CD4-positive, alpha-beta memory T cell (primary cell): ENCODE data around the gene TEKT3. TPM values are rescaled to one million over a fixed set of nuclear protein-coding genes. Genes with fewer than 3 reads are reported as not detected.

Experiments
- CTCF ChIA-PET: fragments of 350-600 bp; sonication (Branson Sonifier 250); formaldehyde crosslinking; loops from one replicate; lab custom pipeline; 2021; ENCODE audit warnings: inconsistent platforms; ENCODE audit not compliant: partially characterized antibody; lab: Charles Lee
- POLR2A ChIA-PET: fragments of 350-600 bp; sonication (Branson Sonifier 250); formaldehyde crosslinking; loops from one replicate; lab custom pipeline; 2021; ENCODE audit not compliant: partially characterized antibody; lab: Charles Lee
- DNase-seq, 5 donors: peaks; one replicate each; pipeline versions ENCODE4 v3.0.0 to v3.0.0-alpha.2; 2020 to 2022; ENCODE audit warnings: mixed read lengths in 1 of 5
- H3K27ac ChIP-seq: one replicate; pipeline ENCODE4 v1.7.0; 2013; ENCODE audit warnings: low read depth, low read length
- H3K27me3 ChIP-seq: 2 replicates; pipeline ENCODE4 v1.7.0; 2013; ENCODE audit warnings: mild to moderate bottlenecking, low read length, moderate library complexity; ENCODE audit not compliant: insufficient read depth
- H3K36me3 ChIP-seq: 2 replicates; pipeline ENCODE4 v1.7.0; 2013; ENCODE audit warnings: mild to moderate bottlenecking, low read length, moderate library complexity; ENCODE audit not compliant: insufficient read depth
- H3K4me1 ChIP-seq: 2 replicates; pipeline ENCODE4 v1.7.0; 2013; ENCODE audit warnings: mild to moderate bottlenecking, low read length, moderate library complexity; ENCODE audit not compliant: insufficient read depth
- H3K4me3 ChIP-seq, 2 donors: one replicate each; pipeline ENCODE4 v1.7.0; 2013; ENCODE audit warnings: low read length in 2 of 2, mild to moderate bottlenecking in 1 of 2
- H3K9me3 ChIP-seq, 2 donors: one replicate each; pipeline ENCODE4 v1.7.0; 2013; ENCODE audit warnings: low read length in 2 of 2, control low read depth in 1 of 2; ENCODE audit not compliant: control insufficient read depth in 1 of 2
- H3K27ac Mint-ChIP-seq, 7 donors: one replicate each; pipeline ENCODE4 v1.8.0; 2020 to 2021; ENCODE audit warnings: mixed read lengths in 7 of 7, mild to moderate bottlenecking in 6 of 7, inconsistent platforms in 3 of 7, moderate library complexity in 3 of 7
- H3K27me3 Mint-ChIP-seq, 2 donors: one replicate each; pipeline ENCODE4 v1.8.0; 2020 to 2021; ENCODE audit warnings: mixed read lengths in 2 of 2
- H3K36me3 Mint-ChIP-seq, 2 donors: one replicate each; pipeline ENCODE4 v1.8.0; 2020 to 2021; ENCODE audit warnings: mixed read lengths in 2 of 2, inconsistent platforms in 1 of 2, mild to moderate bottlenecking in 1 of 2
- H3K4me1 Mint-ChIP-seq, 4 donors: one replicate each; pipeline ENCODE4 v1.8.0; 2020 to 2021; ENCODE audit warnings: mixed read lengths in 4 of 4, mild to moderate bottlenecking in 1 of 4
- H3K4me3 Mint-ChIP-seq, 8 donors: one replicate each; pipeline ENCODE4 v1.8.0; 2020 to 2021; ENCODE audit warnings: mixed read lengths in 8 of 8, mild to moderate bottlenecking in 7 of 8, moderate library complexity in 6 of 8, inconsistent platforms in 3 of 8
- H3K9me3 Mint-ChIP-seq, 8 donors: one replicate each; pipeline ENCODE4 v1.8.0; 2020 to 2021; ENCODE audit warnings: mixed read lengths in 8 of 8, mild to moderate bottlenecking in 5 of 8, inconsistent platforms in 3 of 8, moderate library complexity in 1 of 8
- intact Hi-C: fragments of 100-400 bp; cut with micrococcal nuclease; formaldehyde crosslinking; loops from one replicate; pipeline ENCODE4 v1.15.1; 2023
- polyA plus RNA-seq, 2 donors: library from polyadenylated mRNA; unstranded; fragments of 300-500 nt; fragmentation: Illumina TruSeq; gene quantifications; one replicate each; pipeline ENCODE4 v1.2.3, GENCODE V29; 2021
- total RNA-seq, 2 experiments: library from RNA; stranded (reverse); gene quantifications; one replicate each; pipeline ENCODE4 v1.2.3, GENCODE V29; 2021

TEKT3 gene
- total and polyA plus RNA-seq, 4 experiments from 2014 or later: 0.42 to 0.76 TPM; not detected in 2

GRCh38 chr17:15298176-15298575 is 43.2 kb downstream of the TEKT3 start:
- Mint-ChIP-seq H3K36me3 (no peaks in the 10 kb centered on the region), H3K4me1 (no peaks in the 10 kb centered on the region)

GRCh38 chr17:15293558-15293957 is 47.8 kb downstream of the TEKT3 start:
- H3K9me3 ChIP-seq: no peaks in the 10 kb centered on the region
- no peaks in the 10 kb centered on the region for H3K9me3 Mint-ChIP-seq
- no peaks in the 10 kb centered on the region for H3K27me3 ChIP-seq
- no peaks in the 10 kb centered on the region for H3K36me3 ChIP-seq
- H3K27ac ChIP-seq: no peak overlapping the region
- intact Hi-C loops: no loop called here
- no peaks in the 10 kb centered on the region for H3K36me3 Mint-ChIP-seq
- H3K27me3 Mint-ChIP-seq: peaks cover 12 to 20% of the 10 kb centered on the region in 2 donors
- no peak overlapping the region for H3K27ac Mint-ChIP-seq
- DNase-seq: no peak
- H3K4me3 Mint-ChIP-seq: no peak overlapping the region
- POLR2A ChIA-PET: no interaction called here
- H3K4me1 ChIP-seq: no peaks in the 10 kb centered on the region
- CTCF ChIA-PET: no interaction called here
- no peaks in the 10 kb centered on the region for H3K4me1 Mint-ChIP-seq
- H3K4me3 ChIP-seq: no peak overlapping the region

More at GRCh38 chr17:15298176-15298575, 43.2 kb downstream of the TEKT3 start:
- POLR2A ChIA-PET: no interaction called here
- H3K27me3 Mint-ChIP-seq: peaks cover 15 to 17% of the 10 kb centered on the region in 2 donors
- no peaks in the 10 kb centered on the region for H3K9me3 Mint-ChIP-seq
- Histone ChIP-seq H3K36me3 (no peaks in the 10 kb centered on the region), H3K9me3 (no peaks in the 10 kb centered on the region), H3K4me3 (no peak overlapping the region), H3K27ac (no peak overlapping the region), H3K4me1 (no peaks in the 10 kb centered on the region), H3K27me3 (no peaks in the 10 kb centered on the region)
- no peak overlapping the region for H3K27ac Mint-ChIP-seq
- CTCF ChIA-PET: no interaction called here
- DNase-seq: no peak
- intact Hi-C loops: no loop called here
- H3K4me3 Mint-ChIP-seq: no peak overlapping the region

- intact Hi-C loops: no loop called here
- Histone ChIP-seq H3K4me3 (no peak overlapping the region), H3K9me3 (no peaks in the 10 kb centered on the region), H3K36me3 (no peaks in the 10 kb centered on the region), H3K27me3 (no peaks in the 10 kb centered on the region), H3K27ac (no peak overlapping the region), H3K4me1 (no peaks in the 10 kb centered on the region)
- no peaks in the 10 kb centered on the region for H3K4me1 Mint-ChIP-seq
- POLR2A ChIA-PET: no interaction called here
- H3K36me3 Mint-ChIP-seq: no peaks in the 10 kb centered on the region
- peaks cover 24 to 32% of the 10 kb centered on the region in 2 donors for H3K27me3 Mint-ChIP-seq
- DNase-seq: no peak
- no peak overlapping the region for H3K27ac Mint-ChIP-seq
- H3K9me3 Mint-ChIP-seq: no peaks in the 10 kb centered on the region
- no peak overlapping the region for H3K4me3 Mint-ChIP-seq
- CTCF ChIA-PET: no interaction called here
Observed at GRCh38 chr17:15291674-15292361, 49.6 kb downstream of the TEKT3 start.

GRCh38 chr17:15290605-15291004 is 50.8 kb downstream of the TEKT3 start:
- Histone ChIP-seq H3K27me3 (no peaks in the 10 kb centered on the region), H3K9me3 (no peaks in the 10 kb centered on the region), H3K4me3 (no peak overlapping the region), H3K4me1 (no peaks in the 10 kb centered on the region), H3K36me3 (no peaks in the 10 kb centered on the region), H3K27ac (no peak overlapping the region)
- POLR2A ChIA-PET: no interaction called here
- no peak overlapping the region for H3K4me3 Mint-ChIP-seq
- no peaks in the 10 kb centered on the region for H3K9me3 Mint-ChIP-seq
- no peak overlapping the region for H3K27ac Mint-ChIP-seq
- H3K36me3 Mint-ChIP-seq: no peaks in the 10 kb centered on the region
- peaks cover 24 to 34% of the 10 kb centered on the region in 2 donors for H3K27me3 Mint-ChIP-seq
- no peak for DNase-seq
- no peaks in the 10 kb centered on the region for H3K4me1 Mint-ChIP-seq
- intact Hi-C loops: no loop called here
- CTCF ChIA-PET: no interaction called here

- no peaks in the 10 kb centered on the region for H3K36me3 ChIP-seq
- Mint-ChIP-seq H3K27ac (no peak overlapping the region), H3K9me3 (no peaks in the 10 kb centered on the region), H3K27me3 (peaks cover 24 to 37% of the 10 kb centered on the region in 2 donors), H3K4me3 (no peak overlapping the region), H3K4me1 (no peaks in the 10 kb centered on the region), H3K36me3 (no peaks in the 10 kb centered on the region)
- DNase-seq: no peak
- no peaks in the 10 kb centered on the region for H3K4me1 ChIP-seq
- ChIA-PET CTCF (no interaction called here), POLR2A (no interaction called here)
- no peaks in the 10 kb centered on the region for H3K9me3 ChIP-seq
- no peak overlapping the region for H3K27ac ChIP-seq
- H3K4me3 ChIP-seq: no peak overlapping the region
- no peaks in the 10 kb centered on the region for H3K27me3 ChIP-seq
- intact Hi-C loops: no loop called here
Observed at GRCh38 chr17:15289285-15290183, 51.9 kb downstream of the TEKT3 start.

- intact Hi-C loops: no loop called here
- DNase-seq: no peak
- Histone ChIP-seq H3K27ac (no peak overlapping the region), H3K4me1 (no peaks in the 10 kb centered on the region), H3K27me3 (no peaks in the 10 kb centered on the region), H3K36me3 (no peaks in the 10 kb centered on the region), H3K9me3 (no peaks in the 10 kb centered on the region), H3K4me3 (no peak overlapping the region)
- Mint-ChIP-seq H3K9me3 (no peaks in the 10 kb centered on the region), H3K27me3 (peaks cover 24 to 38% of the 10 kb centered on the region in 2 donors), H3K36me3 (no peaks in the 10 kb centered on the region), H3K4me1 (no peaks in the 10 kb centered on the region), H3K27ac (no peak overlapping the region), H3K4me3 (no peak overlapping the region)
- CTCF ChIA-PET: no interaction called here
- POLR2A ChIA-PET: no interaction called here
Observed at GRCh38 chr17:15288859-15289258, 52.5 kb downstream of the TEKT3 start.

GRCh38 chr17:15287538-15288267 is 53.7 kb downstream of the TEKT3 start:
- H3K27me3 ChIP-seq: no peaks in the 10 kb centered on the region
- no peak for DNase-seq
- Mint-ChIP-seq H3K36me3 (no peaks in the 10 kb centered on the region), H3K27me3 (peaks cover 25 to 39% of the 10 kb centered on the region in 2 donors), H3K4me1 (no peaks in the 10 kb centered on the region), H3K4me3 (no peak overlapping the region), H3K9me3 (peaks cover 0 to 4% (median under 1%) of the 10 kb centered on the region in 8 donors), H3K27ac (no peak overlapping the region)
- POLR2A ChIA-PET: no interaction called here
- CTCF ChIA-PET: no interaction called here
- H3K4me3 ChIP-seq: no peak overlapping the region
- no peaks in the 10 kb centered on the region for H3K9me3 ChIP-seq
- intact Hi-C loops: no loop called here
- no peak overlapping the region for H3K27ac ChIP-seq
- H3K4me1 ChIP-seq: no peaks in the 10 kb centered on the region
- no peaks in the 10 kb centered on the region for H3K36me3 ChIP-seq
